SKM-1 treated with dmso at 0.1 percent for 144 hours (cell line): ENCODE results near the gene STX8.

Source experiments
- DNase-seq: peaks from one replicate; lab custom pipeline; 2025; ENCODE audit not compliant: unreplicated experiment; lab: John Stamatoyannopoulos, UW

The STX8 gene

GRCh38 chr17:9242983-9243382, 332.6 kb downstream of the STX8 start:
- no peak for DNase-seq

DNA sequence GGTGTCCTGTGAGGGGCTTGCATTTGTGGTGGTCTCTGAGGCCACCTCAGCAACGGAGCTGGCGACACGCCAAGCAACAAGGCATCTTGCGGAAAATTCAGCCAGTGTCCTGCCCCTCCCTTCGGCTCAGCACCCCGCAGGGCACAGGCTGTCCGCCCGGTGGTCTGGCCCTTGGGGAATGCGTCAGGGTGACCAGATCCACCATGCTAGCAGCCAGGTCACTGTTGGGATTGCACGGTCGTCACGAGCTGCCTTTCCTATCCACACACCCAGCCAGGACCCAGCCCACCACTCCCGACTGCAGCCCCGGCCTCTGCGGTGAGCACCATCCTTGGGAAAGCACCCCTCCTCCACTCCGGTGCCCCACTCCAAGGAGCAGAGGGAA, 333.1 kb downstream of the STX8 start:
- no peak for DNase-seq

DNA sequence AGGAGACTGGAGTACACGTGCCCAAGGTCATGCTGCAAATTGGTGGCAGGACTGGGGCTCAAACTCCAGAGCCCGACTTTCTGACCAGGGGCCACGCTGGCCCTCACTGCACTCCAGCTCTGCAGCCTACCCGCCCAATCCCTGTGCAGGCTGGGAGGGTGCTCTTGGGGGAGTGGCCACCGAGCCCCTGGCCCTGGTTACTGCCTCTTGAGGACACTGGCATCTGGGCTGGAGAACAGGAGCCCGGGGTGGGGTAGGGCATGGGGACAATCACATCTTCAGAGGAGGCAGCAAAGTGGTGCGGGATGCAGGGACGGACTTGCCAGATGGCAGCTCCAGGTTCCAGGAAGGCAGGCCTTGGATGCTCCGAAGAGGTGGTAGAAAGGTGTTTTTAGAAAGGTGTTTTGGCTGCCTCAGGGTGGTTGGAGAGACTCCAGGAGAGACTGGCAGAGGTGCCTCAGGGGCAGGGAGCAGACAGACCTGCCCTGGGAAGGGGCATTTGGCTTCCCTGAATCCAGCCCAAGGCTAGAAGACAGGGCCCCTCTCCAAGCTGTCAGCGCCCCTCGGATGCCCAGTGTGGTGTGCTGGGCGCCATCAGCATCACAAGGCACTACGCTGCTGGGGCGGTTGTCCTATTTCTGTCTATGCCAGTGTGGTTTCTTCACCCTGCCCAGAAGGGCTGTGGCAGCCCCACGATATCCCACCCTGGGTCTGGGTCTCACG, 333.7 kb downstream of the STX8 start:
- no peak for DNase-seq

- DNase-seq: no peak
These were observed 334.3 kb downstream of the STX8 start for GRCh38 chr17:9241371-9241712.

DNA sequence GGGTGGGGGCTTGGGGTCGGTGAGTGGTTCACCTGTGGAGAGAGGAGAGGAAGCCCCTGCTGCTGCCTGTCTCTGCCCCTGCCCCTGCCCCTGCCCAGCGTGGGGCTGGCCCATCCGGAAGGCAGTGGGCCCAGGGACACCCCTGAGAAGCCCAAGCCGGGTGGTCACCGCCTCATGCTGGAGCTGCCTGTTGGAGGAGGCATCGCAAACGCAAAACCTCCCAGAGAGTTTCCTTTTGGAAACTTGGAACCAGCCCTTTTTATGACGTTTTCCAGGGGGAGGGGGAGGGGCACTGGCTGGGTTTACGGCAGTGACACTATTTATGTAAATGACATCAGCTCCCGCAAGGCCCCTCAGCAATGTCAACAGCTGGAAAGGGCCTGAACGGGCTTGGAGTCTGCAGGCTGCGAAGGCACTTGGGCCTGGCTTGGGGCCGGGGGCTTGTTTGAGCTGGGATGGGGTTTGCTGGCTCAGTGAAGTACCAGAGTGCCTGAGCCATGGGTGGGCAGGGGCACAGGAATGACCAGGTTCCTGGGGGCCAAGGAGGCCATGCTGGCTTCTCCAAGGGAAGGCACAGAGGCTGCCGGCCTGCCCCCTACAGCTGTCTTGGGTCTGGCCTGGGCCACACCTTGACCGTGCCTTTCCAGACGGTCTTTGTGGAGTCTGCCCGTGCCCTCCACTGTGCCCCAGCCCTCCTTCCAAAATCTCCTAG, 334.8 kb downstream of the STX8 start:
- DNase-seq: no peak

- DNase-seq: peak; percentile 6
These were observed 335.6 kb downstream of the STX8 start for GRCh38 chr17:9239793-9240658.

DNA sequence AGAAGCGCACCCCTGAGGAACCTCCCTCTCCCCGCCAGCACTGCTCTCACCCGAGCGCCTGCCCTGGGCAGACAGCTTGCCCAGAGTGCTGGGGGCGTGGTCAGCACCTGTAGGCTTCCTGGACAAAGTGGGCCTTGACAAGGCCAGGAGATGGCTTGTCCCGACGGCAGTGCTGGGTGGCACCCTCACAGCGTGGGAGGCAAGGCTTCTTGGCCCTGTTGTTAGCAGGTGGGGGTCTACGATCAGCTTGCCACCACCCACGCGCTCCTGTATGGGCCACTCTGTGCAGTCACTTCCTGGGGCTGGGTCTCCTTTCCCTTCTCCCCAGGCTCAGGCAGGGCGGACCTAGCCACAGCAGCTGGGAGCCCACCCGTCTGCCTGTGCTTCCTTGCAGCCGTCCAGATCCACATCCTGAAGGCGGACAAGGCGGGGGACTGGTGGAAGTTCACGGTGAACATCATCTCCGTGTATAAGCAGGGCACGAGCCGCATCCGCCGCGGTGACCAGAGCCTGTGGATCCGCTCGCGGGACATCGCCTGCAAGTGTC, 336.3 kb downstream of the STX8 start:
- DNase-seq: no peak

DNA sequence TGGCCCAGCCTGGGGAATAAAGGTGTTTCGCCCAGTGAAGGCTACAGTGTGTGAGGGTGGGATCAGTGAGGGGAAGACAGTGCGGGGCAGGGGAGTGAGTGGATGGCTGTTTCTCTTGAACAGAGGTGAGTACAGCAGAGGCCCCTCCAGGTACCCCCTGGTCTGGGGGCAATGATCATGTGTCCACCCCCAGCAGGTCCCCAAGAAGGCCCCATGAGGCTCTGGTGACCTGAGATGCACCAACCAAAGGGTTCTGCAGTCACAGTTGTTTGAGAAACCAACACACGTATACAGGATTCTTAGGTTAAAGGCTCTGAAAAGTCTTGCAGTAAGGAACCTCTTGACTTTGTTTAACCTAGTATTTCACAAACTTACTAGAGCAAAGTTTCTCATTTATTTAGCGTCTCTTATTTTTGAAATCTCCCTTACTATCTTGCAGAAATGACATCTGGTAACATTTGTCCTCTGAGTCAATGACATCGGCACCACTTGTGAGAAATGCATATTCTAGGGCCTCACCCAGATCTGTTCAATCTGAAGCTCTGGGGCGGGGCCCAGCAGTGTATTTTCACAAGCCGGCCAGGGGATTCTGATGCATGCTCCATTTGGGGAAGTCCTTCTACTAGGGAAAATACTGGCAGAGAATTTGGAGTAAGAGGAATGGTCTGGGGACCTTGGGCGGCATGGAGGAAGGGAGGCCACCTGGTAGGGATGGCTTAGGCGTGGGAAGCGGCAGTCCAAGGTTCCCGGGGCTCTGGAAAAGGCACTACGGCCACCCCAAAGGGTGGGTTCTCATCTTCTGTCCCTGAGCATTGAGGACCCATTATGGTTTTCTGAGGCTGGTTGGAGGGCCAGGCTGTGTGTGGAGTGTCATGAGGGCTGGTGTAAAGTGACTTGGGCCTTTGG, 337.0 kb downstream of the STX8 start:
- no peak for DNase-seq

DNA sequence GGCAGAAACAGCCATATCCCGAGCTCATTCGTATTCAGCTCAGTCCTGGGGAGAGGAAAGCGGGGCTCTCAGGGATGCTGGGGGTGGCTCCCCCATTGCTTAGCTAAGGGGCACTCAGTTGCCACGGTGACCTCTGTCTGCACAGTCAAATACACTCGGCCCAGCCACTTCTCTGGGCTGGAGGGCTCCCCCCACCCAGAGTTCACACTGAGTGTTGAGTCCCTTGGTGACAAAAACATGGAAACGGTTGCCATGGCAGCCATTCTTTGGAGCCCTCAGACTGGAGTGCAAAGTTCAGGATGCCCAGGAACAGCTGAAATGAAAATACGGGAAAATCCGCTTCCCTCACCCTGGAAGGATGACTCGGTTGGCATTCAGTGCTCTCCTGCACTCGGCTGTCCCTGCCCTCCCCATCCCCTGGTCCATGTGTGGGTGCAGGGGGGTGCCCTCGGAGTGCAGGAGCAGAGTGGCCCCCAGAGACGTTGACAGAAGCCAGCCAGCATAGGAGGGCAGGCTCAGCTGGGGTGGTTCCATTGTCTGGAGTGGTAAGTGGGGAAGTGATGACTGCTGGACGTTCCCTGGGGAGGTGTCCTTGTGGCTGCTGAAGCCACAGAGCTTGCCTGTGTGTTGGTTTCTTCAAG, 337.8 kb downstream of the STX8 start:
- no peak for DNase-seq

DNA sequence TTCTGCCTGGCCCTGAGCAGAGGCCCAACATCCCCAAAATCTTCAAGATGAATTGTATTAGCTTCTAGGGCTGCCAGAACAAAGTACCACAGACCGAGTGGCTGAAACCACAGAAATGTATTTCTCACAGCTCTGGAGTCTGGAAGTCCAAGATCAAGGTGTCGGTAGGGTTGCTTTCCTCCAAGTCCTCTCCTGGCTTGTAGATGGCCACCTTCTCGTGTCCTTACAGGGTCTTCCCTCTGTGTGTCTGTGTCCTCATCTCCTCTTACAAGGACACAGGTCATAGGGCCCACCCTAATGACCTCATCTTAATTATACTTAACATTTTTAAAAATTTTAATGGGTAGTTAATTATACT, 338.6 kb downstream of the STX8 start:
- no peak for DNase-seq

DNA sequence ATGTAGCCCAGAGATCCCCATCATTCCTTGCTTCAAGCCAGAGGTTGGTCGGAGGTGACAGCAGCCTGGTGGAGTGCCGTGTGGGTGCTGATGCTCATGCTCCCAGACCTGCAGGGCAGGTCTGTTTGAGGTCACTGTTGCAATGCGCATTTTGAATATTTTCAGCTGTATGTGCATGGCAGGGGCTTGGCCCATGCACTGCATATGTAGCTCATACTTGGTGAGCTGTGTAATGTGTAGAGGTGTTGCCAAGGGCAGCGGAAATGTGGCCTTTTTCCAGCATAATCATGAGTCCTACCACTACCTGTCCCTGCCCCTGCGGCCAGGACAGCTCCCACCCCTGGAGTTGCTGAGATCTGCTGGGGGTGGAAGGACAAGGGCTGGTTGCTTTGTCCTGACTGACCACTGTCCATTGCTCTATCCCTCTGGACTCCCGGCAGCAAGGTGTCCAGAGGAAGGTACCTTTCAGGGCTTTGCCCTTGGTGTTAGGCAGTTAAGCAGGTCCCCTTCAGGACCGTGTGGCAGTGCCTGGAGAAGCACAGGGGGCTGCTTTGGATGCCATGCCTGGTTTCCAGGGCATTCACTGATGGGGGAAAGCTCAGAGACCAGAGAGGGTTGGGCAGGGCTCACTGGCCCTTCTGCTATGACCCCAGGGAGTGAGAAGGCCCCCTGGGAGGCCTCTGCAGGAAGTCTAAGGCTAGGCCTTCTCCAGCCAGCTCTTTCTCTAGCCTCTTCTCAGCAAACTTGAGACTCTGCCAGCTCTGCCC, 339.2 kb downstream of the STX8 start:
- DNase-seq: no peak

GRCh38 chr17:9235346-9235745, 340.3 kb downstream of the STX8 start:
- DNase-seq: no peak

DNA sequence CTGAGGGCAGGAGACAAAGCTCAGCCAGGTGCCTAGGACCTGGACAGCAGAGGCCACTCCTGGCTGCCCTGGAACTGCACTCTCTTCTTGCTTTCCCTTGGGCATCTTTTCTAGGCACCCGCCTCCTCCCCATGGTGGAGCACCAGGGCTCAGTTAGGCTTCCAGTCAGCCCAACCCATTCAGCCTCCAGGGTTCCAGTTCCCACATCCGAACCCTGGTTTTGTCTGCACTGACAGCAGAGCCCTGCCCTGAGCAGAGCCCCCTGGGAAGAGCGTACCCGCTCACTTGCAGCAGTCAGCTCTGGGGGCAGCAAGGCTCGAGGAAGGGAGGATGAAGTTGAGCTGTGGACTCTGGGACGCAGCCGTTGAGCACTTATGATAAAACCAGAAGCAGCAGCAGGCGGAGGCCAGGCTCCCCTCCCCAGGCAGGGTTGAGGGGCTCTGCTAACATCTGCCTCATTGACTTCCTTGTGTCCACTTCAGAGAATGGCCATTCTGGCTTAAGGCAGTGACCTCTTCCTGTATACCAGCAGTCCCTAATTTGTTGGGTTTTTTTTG, 341.2 kb downstream of the STX8 start:
- DNase-seq: no peak

- no peak for DNase-seq
These were observed 341.9 kb downstream of the STX8 start for GRCh38 chr17:9233761-9234160.

GRCh38 chr17:9233271-9233599, 342.4 kb downstream of the STX8 start:
- no peak for DNase-seq

GRCh38 chr17:9232591-9233270, 342.9 kb downstream of the STX8 start:
- DNase-seq: no peak

GRCh38 chr17:9232155-9232475, 343.5 kb downstream of the STX8 start:
- DNase-seq: no peak

- no peak for DNase-seq
These were observed 344.0 kb downstream of the STX8 start for GRCh38 chr17:9231449-9232154.
